ENCODE measurements around the gene CCDC120.

Gene CCDC120

DNA sequence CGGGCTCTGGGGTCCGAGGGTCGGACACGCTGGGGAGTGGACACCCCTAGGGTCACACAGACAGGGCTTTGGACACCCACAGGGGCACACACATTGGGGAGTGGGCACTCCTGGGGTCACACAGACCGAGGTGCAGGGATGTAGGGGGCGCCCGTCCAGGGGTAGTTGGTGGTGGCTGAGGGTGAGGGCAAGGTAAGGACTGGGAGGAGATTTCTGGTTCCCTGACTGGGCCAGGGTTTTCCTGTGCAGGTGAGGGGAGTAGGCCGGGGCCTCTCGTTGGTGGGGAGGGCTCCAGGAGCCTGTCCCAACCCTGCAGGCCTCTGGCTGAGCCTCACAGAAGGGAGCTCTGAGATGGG, 42.8 kb downstream of the CCDC120 start:
- DNase-seq (ENCODE audit: low read depth): no peak

DNA sequence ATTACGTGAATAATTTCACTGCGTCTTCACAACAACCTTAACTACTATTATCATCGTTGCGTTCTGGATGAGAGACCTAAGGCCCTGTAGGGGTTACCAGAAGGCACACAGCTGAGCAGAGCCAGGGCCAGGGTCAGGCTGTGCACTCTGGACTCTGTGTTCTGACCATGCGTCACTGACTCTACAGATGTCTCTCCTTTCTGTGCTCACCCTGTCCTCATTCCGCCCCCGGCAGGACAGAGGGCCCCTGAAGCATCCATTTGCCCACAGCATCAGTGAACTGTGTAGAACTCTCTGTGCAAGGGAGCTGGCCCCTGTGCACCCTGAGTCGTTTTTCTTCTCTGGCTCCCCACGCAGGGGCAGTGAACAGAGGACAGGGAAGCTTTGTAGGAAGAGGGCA, 43.4 kb downstream of the CCDC120 start:
- DNase-seq (ENCODE audit: low read depth): no peak

DNA sequence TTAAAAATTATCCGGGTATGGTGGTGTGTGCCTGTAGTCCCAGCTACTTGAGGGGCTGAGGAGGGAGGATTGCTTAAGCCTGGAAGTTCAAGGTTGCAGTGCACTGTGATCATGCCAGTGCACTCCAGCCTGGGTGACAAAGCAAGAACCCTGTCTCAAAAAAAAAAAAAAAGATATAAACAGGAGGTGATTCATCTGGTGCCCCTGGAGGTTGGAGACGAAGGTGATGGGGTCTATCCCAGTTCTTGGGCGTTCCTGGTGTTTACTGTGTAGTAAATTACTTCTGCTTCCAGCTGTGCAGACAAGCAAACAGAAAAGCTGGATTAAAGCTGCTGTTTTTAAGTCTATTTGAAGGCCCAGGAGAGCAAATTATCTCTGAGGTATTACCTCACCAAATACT, 44.8 kb downstream of the CCDC120 start:
- DNase-seq (ENCODE audit: low read depth): no peak

DNA sequence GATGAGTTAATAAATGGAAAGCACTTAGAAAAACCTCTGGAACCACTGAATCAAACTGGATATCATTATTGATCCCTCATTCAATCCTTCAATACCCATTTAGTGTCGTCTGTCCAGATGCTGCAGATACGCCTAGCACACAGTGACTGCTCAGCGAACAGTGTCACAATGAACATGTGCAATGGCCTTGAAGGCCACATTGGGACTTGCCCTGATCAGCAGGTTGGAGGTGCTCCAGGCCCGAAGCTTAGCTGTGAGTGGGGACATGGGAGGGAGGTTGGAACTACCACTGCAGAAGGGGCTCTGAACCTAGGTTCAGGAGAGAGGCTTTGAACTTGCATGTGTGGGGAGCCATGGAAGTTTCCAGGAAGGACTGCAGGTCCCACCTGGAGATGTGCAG, 47.5 kb downstream of the CCDC120 start:
- no peak for DNase-seq (ENCODE audit: low read depth)

DNA sequence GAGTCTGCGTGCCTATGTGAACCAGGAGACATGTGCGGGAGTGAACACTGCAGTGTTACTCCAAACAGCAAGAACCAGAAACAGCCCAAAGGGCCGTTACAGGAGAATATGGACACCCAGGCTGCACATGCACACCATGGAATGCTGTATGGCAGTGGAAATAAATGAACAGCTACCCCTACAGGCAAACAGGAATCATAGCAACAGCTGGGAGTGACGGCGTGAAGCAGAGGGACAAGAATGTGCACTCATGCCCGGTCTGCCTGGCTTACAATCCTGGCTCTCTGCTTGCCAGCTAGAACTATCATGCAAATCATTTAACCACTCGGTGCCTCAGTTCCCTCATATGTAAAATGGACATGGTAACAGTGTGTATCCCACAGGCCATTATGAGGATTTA, 48.1 kb downstream of the CCDC120 start:
- no peak for DNase-seq (ENCODE audit: low read depth)

DNA sequence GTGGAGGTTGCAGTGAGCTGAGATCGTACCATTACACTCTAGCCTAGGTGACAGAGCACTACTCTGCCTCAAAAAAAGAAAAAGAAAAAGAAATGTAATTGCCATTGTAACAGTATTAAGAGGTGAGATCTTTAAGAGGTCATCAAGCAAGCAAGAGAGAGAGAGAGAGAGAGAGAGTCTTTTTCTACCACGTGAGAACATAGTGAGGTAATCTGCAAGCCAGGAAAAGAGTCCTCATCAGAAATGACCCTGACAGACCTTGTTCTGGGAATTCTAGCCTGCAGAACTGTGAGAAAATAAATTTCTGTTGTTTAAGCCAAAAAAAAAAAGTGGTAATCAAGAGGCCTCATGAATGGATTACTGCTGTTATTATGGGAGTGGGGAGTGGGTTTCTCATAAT, 49.8 kb downstream of the CCDC120 start:
- DNase-seq (ENCODE audit: low read depth): no peak

DNA sequence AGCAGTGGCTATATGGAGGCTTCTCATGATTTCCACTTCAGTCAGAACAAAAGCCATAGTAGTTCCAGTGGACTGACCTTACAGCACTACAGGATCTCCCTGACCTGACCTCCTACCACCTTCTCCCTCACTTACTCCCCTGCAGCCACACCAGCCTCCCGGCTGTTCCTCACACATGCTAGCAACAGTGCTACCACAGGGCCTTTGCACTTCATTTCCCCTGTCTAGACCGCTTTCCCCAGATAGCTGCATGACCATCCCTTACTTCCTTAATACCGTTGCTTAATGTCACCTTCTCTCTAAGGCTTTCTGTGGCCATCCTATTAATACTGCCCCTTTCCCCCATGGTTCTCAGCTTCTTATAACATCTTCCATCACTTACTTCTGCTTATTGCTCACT, 51.6 kb downstream of the CCDC120 start:
- DNase-seq (ENCODE audit: low read depth): no peak

DNA sequence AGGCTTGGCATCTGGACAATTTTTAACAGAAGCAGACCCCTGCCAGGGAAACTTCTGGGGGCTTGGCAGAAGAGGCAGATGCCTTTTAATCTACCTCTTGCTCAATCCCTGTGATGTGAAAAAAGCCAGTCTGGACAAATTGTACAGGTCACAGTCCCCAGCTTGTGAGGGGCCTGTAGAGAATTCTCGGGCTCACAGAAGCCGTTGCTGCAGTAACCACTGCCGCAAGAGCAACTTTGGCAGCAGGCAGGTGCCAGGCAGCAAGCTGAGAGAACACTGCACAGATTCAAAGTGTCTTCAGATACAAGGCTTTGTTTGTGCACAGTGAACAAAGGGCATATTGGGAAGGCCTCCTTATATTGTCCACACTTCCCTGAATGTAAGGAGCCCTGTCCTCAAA, 53.0 kb downstream of the CCDC120 start:
- no peak for DNase-seq (ENCODE audit: low read depth)

DNA sequence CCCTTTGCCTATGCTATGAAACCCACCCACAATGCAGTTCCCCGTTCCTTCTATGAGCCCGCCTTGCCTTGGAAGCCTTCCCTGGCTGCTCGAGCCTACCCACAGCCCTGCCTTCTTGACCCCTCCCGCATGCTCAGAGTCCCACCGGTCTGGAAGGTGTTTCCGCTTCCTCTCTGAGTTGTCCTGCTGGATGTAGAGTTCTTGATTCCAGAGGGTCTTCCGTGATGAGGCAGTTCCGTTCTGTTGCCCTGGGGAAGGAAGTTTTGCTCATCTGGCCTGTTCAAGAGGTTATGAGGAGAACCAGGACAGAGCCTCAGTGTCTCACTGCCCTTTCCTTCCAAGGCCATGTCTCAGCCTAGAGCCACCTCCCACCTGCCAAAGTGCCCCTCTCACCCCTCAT, 57.3 kb downstream of the CCDC120 start:
- DNase-seq (ENCODE audit: low read depth): no peak

DNA sequence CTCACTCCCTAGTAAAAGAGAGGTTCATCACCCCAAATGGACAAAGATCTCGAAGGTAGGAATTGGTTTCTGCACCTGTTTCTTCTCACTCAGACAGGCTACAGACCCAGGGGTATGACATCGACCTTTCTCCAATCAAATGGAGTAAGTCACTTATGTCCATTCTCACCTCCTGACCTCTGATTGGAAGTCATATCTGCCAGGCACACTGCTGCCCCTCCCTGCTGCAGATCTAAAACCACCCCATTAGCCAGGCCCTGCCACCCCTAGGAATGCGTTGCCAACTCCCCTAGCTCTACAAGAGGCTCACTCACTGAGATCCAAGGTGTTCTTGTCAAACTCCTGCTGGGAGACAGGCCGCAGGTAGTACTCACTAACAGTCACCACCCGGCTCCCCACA, 57.9 kb downstream of the CCDC120 start:
- DNase-seq (ENCODE audit: low read depth): no peak

DNA sequence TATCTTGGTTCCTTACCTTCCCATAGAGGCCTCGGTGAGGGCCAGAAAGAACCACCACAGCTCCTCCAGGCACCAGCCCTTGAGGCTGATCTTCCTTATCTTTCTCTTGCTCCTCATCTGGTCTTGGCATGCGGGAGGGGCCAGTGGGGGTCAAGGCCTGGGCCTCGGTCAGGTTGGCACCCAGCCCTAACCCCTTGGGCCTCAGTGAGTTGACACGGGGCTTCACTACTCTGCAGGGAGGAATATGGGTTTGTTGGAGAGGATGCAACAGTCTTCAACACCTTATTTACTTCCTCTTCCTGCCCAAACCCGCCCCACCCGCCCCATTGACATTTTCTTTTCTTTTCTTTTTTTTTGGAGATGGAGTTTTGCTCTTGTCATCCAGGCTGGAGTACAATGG, 58.8 kb downstream of the CCDC120 start:
- no peak for DNase-seq (ENCODE audit: low read depth)

Measured in activated gamma-delta T cell treated with anti-CD3 and anti-CD28 coated beads, Interleukin-2, amount 50 U/mL, for 16 hours (primary cell).